ENCODE data around the gene VPS26A.

GRCh38 chr10:69181433-69181832, 57.5 kb downstream of the VPS26A start:
- TF ChIP-seq CTCF (IDR thresholded peaks at IDR 0.05; ENCODE audit: extremely low read depth in 1 of 2, insufficient read depth in 1 of 2, low read depth in 1 of 2, low read length in 2 of 2) (no peak), FOS (IDR thresholded peaks at IDR 0.05; ENCODE audit: borderline replicate concordance, insufficient read depth, low read length) (no peak), MAX (IDR thresholded peaks at IDR 0.05; ENCODE audit: insufficient read depth, insufficient read length) (no peak), JUN (IDR thresholded peaks at IDR 0.05; ENCODE audit: borderline replicate concordance, insufficient read depth, insufficient read length, low read depth) (no peak), POLR2A (IDR thresholded peaks at IDR 0.05; ENCODE audit: low read depth, low read length) (no peak), MYC (IDR thresholded peaks at IDR 0.05; ENCODE audit: low read depth, low read length) (no peak)
